GM10248 (cell line): Measurements from ENCODE around the gene NMT2.

Experiments
- CTCF ChIA-PET: fragments of 300-600 bp; sonication (Branson Sonifier 250); formaldehyde crosslinking; extraction: SDS; loops from one replicate; lab custom pipeline; 2021; ENCODE audit warnings: antibody characterized with exemption; lab: Yijun Ruan, JAX
- POLR2A ChIA-PET: fragments of 350-650 bp; sonication (Branson Sonifier 250); formaldehyde crosslinking; extraction: SDS; loops from one replicate; lab custom pipeline; 2020; ENCODE audit warnings: antibody characterized with exemption; lab: Yijun Ruan, JAX
- DNase-seq: peaks from one replicate; pipeline ENCODE4 v3.0.0; 2012; ENCODE audit errors: extremely low spot score
- TF ChIP-seq, protein P1 (sequence below): IDR thresholded peaks from 2 replicates; pipeline ENCODE4 v1.5.1; 2012; ENCODE audit warnings: mild to moderate bottlenecking, low read depth; ENCODE audit errors: extremely low read depth, missing control alignments, control extremely low read depth

NMT2 gene

GRCh38 chr10:15169555-15170401, 1.3 kb upstream of the NMT2 start:
- POLR2A ChIA-PET = interaction anchor here (0.5 kb wide), 1 partner anchor 65 kb away, joined by 3 read pairs; no protein-coding TSS in a partner anchor

GRCh38 chr10:15168786-15169554, 477 bp upstream of the NMT2 start:
- ChIA-PET CTCF (interaction anchor here (0.9 to 4.1 kb wide), 7 partner anchors 9 to 200 kb away, joined by 5 to 23 read pairs (median 9); no protein-coding TSS in a partner anchor), POLR2A (no interaction called here)

More at GRCh38 chr10:15169555-15170401, 1.3 kb upstream of the NMT2 start:
- TF ChIP-seq, protein P1, sequence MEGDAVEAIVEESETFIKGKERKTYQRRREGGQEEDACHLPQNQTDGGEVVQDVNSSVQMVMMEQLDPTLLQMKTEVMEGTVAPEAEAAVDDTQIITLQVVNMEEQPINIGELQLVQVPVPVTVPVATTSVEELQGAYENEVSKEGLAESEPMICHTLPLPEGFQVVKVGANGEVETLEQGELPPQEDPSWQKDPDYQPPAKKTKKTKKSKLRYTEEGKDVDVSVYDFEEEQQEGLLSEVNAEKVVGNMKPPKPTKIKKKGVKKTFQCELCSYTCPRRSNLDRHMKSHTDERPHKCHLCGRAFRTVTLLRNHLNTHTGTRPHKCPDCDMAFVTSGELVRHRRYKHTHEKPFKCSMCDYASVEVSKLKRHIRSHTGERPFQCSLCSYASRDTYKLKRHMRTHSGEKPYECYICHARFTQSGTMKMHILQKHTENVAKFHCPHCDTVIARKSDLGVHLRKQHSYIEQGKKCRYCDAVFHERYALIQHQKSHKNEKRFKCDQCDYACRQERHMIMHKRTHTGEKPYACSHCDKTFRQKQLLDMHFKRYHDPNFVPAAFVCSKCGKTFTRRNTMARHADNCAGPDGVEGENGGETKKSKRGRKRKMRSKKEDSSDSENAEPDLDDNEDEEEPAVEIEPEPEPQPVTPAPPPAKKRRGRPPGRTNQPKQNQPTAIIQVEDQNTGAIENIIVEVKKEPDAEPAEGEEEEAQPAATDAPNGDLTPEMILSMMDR = no peak
- DNase-seq = no peak
- CTCF ChIA-PET = interaction anchor here (1.4 to 4.1 kb wide), 4 partner anchors 8 to 66 kb away, joined by 5 to 23 read pairs (median 10); no protein-coding TSS in a partner anchor

DNA sequence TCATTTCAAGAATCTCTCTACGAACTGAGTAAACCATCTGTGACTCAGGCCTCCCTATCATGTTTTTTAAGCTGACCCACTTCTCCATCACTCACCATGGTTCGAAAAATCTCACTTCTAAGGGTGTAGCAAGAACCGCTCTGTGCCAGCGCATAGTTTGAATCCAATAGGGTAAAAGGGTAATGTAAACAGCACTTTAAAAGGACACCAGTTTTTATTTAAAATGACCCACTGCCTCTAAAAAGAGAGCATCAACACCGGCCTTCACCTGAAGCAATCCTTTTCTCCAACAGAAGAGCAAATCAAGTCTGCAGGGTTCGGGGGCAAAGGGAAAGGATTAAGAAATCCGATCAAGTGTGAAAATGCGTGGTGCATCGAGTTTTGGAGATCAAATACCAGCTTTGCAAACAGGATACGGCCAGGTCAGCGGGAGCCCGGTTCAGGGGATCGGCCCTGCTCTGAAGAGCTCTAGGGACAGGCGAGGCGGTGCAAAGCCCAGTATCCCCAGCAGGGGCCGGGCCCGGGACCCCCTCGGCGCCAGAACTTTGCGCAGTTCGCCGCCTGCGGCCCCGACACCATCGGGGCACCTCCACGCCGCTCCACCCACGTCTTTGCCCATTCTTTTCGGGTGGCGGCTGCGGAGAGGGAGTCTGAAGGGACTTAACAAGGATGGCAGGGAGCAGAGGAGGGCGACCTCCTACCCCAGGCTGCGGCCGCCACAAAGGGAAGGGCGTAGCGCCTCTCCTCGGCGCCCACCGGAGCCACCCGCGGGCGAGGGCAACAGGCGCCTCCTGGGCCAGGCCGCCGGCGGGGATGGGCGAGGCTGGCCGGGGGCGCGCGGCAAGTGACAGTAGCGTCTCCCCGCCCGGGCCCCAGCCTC, 842 bp downstream of the NMT2 start:
- TF ChIP-seq, protein P1 = no peak
- ChIA-PET CTCF (interaction anchor here (0.5 to 4.1 kb wide), 13 partner anchors 9 to 202 kb away, joined by 3 to 23 read pairs (median 5); no protein-coding TSS in a partner anchor), POLR2A (interaction anchor here (0.5 kb wide), 1 partner anchor 9 kb away, joined by 3 read pairs; no protein-coding TSS in a partner anchor)
- DNase-seq = peak; percentile 46

More at GRCh38 chr10:15168786-15169554, 477 bp upstream of the NMT2 start:
- TF ChIP-seq, protein P1 = no peak
- DNase-seq = peak; percentile 99

DNA sequence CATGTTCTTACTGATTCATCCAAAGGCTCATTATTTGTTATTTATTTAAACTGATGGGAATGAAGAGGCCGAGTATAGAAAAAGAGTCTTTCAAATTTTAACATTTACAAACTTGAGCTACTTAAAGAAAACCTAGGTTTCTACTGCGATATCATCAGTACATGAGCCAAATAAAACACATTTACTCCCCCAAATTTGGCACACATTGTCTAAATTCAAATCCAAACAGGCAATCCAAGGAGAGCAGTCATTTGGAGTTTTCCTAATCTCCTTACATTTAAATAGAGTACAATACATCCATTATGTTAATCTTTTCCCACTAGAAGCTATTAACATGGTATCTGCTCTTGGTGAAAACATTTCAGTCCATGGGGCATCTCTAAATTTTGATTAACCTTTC, 2.2 kb downstream of the NMT2 start:
- TF ChIP-seq, protein P1 = no peak
- ChIA-PET CTCF (interaction anchor here (1.1 to 4.1 kb wide), 5 partner anchors 15 to 194 kb away, joined by 3 to 23 read pairs (median 12); no protein-coding TSS in a partner anchor), POLR2A (no interaction called here)

GRCh38 chr10:15163253-15163828, 5.2 kb downstream of the NMT2 start:
- CTCF ChIA-PET = interaction anchor here (2.7 kb wide), 1 partner anchor 11 kb away, joined by 17 read pairs; no protein-coding TSS in a partner anchor
- no peak for DNase-seq
- TF ChIP-seq, protein P1 = no peak
- POLR2A ChIA-PET = no interaction called here

More for the DNA sequence above, 2.2 kb downstream of the NMT2 start:
- DNase-seq = no peak
